Hematopoietic multipotent progenitor cell treated with erythropoietin and hydrocortisone succinate and interleukin-3 and kit ligand, for 17 days (in vitro differentiated cells): Measurements from ENCODE around the gene SNX1.
A peak's percentile ranks its signal among the peaks of the same experiment; 100 is the strongest.

Experiments
- DNase-seq: peaks from one replicate; pipeline ENCODE4 v3.0.0-alpha.2; 2015; ENCODE audit warnings: low spot score

Gene SNX1

DNA sequence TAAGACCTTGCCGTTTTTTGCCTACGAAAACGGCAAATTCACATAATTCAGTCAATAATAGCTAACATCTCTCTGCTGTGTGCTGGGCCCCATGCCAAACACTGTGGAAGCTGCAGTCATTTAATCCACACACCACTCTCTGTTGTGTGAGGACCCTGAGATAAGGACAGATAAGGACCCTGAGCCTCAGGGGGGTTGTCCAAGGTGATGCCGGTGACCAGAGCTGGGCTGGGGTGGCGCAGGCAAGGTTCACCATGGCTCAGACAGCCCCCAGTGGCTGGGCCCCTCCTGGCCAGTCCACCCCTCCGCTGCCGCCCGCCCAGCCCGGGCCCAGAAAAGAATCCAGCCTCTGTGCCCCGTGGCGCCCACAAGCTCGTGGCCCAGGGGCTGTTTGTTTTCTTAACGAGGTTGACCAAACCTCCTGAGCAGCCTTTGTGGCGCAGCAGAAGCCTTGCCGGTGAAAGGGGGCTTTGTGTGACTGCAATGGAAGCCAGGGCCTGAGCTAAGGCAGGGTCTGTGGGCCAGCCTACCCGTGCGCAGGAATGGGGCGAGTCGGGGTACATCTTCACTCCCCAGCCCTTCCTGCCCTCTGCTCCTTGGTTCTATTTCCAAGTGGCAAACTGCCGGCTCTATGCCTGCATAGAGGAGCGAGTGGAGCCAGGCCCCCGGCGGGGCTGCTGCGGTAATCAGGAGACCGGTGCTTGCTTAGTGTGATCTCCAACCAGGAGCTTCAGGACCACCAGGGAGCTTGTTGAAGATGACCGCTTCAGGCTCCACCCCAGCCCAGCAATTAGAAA is 51.3 kb downstream of the SNX1 start:
- no peak for DNase-seq

DNA sequence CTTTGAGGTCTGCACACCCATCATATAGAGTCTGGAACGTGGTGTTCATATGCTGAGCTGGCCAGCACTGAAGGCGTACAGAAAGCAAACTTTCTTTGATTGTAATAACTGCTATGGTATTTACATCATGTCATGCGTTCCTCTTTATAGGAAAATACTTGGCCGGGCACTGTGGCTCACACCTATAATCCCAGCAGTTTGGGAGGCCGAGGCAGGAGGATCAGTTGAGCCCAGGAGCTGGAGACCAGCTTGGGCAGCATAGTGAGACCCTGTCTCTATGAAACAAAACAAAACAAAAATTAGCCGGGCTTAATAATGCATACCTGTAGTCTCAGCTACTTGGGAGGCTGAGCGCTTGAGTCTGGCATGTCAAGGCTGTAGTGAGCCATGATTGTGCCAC is 52.4 kb downstream of the SNX1 start:
- no peak for DNase-seq

DNA sequence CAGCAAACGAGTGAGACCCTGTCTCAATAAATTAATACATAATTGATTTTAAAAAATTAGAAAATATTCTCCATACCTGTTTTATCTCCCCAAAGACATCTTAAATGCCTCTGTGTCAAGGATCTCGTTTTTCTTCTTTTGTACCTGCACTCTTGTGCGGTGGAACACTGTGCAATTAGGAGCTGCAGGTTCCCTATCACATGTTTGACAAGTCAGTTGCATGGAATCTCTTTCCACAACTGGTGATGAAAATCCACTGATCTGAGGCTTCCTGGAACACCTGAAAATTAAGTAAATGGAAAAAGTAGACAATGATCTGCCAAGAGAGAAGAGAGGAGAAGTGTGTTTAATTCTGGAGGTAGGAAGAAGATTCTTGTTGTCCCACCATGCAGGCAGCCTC is 52.8 kb downstream of the SNX1 start:
- no peak for DNase-seq

DNA sequence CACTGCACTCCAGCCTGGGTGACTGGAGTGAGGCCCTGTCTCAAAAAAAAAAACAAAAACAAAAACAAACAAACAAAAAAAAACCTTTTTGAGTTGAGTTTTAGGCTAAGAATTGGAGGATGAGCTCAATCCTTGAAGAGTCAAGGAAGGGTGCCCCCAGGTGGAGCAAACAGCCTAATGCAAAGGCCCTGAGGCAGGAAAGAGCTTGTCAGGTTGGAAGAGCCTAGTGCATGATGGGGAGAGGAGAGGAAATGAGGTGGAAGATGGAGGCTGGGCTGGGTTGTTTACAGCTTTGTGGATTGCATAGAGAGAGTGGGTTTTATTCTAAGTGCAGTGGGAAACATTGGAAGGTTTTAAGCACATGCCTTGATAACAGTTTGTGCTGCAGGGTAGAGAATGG is 53.6 kb downstream of the SNX1 start:
- DNase-seq: peak; percentile 76

DNA sequence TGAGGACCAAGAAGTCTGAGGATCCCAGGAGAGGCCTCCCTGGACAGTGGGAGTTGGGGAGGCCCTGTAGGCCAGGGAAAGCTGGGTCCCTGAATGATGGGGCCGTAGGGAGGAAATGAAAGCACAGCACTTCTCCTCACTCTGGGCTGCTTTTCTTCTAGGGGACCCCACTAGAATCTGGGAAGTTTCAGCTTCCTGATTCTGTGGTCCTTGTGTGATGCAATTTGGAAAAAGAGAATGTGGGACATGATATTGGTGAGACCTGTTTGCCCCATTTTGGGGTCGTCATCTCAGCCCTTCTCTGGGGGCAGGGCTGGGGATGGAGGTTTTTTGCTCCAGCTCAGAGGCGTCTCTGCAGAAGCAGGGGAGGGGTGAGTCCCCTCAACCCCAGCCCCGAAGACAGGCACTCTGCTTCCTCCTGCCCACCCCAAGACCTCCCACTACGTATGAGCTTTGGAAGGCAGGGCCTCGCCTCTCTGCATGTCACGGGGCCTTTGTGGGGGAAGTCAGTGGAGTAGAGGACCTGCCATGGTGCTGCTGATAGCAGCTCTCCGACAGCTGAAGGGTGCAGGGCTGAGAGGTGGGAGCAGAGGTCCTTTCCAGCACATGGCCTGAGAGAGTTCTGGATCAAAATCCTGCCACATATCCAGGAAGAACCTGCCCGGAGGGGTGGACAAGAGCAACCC is 54.3 kb downstream of the SNX1 start:
- no peak for DNase-seq

DNA sequence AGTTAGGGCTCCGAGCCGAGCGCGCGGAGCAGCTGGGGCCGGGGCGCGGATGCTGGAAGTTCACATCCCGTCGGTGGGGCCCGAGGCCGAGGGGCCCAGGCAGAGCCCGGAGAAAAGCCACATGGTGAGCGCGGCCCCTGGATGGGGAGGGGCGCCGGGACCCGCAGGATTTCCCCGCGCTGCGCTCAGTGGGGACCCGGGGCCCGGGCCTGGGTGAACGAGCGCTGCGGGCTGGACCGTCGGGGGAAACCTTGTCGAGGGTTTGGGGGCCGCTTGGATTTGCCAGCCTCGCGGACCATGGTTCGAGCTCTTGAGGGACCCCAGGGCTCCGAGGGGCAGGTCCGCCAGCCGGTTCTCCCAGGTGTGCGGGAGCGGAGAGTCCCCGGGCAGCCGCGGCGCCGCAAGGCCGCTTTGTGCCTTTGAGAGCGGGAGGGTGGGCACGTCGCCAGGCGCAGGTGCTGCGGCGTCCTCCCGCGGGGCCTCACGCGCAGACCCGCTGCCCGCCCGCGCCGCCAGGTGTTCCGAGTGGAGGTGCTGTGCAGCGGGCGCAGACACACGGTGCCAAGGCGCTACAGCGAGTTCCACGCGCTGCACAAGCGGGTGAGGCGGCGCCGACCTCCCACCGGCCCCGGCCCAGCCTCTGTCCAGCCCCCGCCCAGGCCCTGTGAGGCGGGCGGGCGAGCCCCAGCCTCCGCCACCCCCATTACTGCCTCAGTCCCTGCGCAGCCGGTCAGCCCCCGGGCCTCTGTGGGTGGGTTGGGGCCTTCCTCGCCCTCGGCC is 56.1 kb downstream of the SNX1 start, which contains the start of gene SNX22:
TSS of gene SNX22 (plus strand) at position 5 of the 780 bp plus-strand sequence. CDS start at position 50, 45 bp downstream.
- peak; percentile 61 for DNase-seq

DNA sequence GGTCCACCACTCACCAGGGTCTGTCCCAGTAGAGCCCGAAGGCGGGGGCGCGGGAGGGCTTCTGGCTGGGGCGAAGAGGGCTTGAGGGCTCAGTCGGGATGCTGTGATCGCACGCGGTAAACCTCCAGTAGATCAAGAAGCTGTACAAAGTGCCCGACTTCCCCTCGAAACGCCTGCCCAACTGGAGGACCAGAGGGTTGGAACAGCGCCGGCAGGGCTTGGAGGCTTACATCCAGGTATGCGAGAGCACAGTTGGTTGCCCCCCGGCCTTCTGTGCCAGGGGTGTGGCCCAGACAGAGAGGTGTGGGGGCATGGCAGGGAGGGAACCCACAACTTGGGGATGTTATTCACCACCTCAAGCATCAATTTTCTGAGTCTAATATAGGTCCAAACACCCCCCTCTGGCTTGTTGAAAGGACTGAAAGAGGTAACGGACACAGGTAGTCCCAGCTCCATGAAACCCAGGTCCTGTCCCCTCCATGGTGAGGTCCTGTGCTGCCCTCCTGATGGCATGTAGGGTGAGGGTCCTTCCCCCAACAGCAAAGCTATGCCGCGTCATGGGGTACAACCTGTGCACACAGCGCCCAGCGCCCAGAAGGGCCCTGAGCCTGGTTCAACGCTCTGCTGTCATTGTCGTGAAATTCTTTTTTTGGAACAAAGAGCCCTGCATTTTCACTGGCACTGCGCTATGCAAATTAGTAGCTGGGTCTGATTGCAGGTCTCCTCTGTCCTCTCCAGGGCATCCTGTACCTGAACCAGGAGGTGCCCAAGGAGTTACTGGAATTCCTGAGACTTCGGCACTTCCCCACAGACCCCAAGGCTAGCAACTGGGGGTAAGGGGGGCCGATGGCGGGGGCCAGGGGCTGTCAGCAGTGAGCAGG is 57.0 kb downstream of the SNX1 start:
- peak; percentile 41 for DNase-seq

DNA sequence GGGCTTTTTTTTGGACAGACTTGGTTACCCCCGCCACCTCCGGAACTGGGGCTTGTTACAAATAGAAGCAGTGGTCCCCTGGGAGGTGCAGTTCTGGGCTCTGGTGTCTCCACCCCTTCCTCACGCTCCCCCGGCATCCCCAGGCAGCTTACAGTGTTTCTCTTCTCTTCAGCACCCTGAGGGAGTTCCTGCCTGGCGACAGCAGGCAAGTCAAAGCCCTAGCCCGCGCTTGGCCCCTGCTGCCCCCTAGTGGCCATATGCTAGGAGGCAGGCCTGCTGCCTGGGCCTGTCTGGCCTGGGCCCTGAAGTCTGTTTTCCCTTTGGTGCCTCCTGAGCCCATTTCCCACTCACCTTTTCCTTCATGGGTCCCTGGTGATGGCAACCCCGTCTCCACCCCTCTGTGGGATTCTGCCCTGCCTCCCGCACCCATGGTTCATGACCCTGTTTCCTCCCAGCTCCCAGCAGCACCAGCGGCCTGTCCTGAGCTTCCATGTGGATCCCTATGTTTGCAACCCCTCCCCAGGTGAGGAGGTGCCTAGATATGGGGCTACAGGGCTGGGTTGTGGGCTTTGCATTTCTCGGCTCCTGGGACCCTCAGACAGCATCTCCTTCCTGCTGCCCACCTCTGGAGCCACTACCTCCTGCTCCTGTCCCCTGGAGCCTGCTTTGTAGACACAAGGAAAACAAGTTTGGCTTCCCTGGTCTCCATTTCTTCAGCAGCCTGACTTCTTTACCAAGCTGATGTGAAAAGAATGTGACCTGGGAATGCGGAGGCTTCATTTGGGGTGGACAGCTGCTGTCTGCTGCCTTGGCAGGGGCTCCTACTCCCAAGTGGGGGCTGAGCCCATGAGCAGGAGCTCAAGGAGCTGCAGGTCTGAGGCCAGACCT is 57.9 kb downstream of the SNX1 start:
- peak; percentile 92 for DNase-seq

DNA sequence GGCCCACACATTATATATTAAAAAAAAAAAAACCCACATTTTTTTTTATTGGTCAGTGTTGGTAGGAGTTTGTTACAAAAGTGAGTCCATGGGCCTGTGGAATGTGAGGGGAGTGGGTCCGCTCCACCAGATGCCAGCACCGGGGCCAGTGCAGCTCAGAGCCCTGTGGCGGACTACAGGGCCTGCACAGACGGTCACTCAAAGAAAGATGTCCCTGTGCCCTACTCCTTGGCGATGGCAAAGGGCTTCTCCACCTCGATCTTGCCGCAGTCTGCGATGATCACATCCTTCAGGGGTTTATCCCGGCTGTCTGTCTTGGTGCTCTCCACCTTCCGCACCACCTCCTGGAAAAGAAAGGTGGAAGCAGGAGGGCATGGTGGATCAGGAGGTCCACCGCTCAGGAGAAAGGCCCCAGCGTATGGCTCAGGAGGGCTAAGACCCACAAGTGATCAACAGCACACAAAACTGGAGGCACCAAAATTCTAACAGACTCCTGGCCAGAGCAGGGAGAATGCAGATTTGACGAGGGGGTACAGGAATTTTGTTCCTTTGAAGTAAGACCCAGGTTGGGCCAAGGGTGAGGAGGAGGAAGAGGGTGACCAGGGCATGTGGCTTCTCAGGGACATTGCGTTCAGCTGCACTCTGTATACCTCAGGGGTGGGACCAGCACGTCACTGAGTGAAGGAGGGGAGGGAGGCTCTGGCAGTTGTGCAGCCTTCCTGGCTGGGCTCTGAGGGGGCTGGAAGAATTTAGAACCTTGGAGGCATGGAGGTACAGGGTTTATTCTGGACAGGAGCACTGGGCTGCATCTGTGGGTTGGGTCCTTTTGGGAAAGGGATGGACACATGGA is 60.2 kb downstream of the SNX1 start:
- DNase-seq: no peak

DNA sequence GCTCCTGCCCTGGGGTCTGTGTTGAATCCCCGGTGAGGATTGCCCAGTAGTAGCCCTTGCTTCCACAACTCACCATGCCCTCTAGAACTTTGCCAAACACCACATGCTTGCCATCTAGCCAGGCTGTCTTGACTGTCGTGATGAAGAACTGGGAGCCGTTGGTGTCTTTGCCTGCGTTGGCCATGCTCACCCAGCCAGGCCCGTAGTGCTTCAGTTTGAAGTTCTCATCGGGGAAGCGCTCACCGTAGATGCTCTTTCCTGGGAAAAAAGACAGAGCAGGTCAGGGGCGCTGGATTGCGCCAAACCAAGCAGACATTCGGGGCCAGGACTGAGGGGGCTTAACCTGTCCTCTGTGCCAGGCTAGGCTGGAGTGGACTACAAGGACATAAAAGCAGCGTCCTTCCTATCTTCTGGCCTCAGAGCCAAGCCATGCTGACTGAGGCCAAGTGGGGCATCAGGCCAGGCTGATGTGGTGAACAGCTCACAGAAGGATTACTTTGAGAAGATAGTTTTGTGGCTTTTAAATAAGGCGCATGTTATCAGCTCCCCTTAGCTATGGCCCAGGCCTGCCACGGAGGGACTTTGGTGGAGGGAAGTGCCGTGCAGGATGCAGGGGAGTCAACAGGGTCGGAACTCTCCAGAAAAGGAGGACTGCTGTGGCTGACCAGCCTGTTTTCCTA is 61.0 kb downstream of the SNX1 start:
- DNase-seq: no peak

DNA sequence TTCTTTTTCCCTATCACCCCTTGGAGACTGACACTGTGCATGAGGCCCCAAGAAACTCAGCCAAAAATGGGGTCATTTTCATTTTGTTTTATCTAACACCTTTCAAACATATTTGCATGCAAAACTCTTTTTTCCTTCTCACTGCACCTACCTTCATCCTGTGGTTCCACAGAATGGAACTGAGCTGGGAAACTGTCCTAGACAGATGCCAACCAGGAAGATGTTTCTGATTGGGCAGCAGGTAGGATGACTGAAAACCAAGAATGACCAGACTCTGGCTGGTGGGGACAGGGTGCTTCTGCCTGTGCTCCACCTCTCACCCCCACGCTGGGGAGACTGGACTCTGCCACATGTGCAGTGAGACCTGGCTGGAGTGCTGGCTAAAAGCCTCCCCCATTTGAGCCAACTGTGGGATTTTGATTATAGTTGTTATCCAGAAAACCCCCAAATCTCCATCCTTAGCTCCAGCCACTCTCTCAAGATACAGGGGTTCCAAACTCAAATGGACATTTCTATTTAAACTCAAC is 61.9 kb downstream of the SNX1 start:
- DNase-seq: no peak

DNA sequence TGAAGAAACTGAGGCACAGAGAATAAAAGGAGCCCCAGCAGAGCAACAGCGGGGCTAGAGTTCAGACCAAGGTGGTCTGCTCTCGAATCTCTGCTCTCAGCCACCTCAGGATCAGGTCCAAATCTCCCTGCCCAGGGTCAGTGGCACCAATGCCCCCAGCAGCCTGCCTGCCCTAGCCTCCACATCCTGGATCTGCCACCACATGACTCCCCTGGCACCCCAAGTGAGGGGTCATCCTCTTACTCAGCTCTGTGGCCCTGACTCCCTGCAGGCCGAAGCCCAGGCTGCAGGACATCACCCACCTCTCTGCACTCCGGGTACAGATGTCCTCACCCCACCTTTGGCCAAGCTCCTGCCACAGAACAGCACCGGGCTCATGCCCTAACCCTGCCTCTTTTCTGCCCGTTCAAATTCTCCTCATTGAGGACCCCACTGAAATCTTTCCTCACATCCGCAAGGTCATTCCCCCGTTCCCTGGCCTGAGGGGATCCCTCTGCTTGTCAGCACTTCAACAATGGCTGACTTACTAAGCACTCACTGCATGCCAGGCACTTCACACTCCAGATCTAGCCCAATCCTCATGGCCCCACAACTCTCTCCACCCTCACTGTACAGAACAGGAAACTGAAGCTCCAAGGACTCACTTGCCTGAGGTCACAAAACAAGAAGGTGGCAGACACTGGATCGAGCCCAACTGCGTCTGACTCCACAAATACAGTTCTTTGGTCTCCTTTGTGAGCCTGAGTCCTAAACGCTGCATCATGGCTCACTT is 62.8 kb downstream of the SNX1 start:
- no peak for DNase-seq

DNA sequence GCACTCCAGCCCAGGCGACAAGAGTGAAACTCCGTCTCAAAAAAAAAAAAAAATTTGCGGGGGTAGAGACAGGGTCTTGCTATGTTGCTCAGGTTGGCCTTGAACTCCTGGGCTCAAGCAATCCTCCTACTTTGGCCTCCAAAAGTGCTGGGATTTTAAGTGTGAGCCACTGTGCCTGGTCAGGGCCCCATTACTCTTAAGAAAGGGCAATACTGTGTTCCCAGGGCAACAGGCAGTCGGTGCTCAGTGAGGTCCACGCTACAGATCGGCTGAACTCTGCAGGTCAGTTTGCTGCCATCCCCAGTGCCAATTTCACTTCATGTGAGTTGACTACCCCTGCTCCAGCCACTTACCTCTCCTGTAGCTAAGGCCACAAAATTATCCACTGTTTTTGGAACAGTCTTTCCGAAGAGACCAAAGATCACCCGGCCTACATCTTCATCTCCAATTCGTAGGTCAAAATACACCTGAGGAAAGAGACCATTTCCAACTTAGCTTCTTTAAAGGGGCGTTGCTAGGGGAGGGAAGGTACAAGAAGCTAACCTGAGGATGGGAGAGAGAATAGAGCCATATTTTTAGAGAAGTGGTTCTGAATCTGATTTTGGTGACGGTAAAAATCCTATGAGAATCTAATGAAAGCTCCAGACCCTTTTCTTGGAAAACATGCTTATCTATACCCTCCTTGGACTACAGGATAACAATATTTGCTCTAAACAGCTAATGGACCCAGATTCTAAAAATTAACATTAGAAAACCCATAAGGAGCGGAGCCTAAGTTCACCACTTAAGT is 66.1 kb downstream of the SNX1 start:
- no peak for DNase-seq

DNA sequence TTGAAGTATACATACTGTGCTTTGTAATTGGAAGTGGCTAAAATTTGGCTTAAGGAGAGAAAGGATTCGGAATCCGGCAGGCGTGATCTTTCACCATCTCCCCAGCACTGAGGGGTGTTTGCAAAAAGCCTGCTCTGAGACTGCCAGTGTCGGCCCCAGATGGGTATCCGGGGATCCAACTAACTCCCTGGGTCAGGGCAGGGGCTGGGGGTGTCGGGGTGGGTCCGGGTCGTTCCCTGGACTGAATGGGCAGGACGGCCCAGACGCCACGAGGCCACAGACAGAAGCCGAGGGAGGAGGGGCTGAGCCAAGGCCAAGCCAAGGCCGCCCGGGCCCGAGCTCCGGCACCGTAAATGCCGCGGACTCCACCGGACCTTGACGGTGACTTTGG is 66.7 kb downstream of the SNX1 start:
- no peak for DNase-seq

DNA sequence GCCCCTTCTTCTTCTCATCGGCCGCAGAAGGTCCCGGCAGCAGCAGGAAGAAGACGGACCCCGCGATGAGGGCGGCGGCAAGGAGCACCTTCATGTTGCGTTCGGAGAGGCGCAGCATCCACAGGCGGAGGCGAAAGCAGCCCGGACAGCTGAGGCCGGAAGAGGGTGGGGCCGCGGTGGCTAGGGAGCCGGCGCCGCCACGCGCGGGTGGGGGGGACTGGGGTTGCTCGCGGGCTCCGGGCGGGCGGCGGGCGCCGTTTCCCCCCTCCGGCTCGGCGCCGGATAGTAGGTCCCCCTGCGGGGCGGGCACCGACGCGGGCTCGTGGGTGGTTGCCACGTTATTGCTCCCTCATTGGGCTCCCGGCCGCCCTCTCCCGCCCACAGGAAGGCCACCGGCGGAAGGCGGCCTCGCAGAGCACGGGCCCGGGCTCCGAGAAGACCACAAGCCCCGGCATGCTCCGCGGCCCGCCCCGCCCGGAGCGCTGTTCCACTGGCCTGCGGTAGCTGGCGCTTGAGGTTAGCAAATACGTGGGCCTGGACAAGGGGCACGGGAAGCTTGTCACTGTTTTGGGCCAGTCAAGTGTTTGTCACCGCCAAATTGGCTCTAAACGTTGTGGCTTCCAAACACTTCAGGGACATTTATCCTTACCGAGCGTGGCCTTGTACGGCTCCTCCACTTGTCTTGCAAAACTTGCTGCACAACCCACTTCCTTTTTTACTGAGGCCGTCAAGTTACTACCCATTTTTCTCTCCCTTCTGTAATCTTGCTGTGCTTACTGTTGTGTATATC is 67.3 kb downstream of the SNX1 start, which contains the start of gene PPIB:
TSS of gene PPIB (minus strand) at position 154 of the 790 bp plus-strand sequence. CDS start at position 118, 36 bp downstream.
- peak; percentile 97 for DNase-seq

DNA sequence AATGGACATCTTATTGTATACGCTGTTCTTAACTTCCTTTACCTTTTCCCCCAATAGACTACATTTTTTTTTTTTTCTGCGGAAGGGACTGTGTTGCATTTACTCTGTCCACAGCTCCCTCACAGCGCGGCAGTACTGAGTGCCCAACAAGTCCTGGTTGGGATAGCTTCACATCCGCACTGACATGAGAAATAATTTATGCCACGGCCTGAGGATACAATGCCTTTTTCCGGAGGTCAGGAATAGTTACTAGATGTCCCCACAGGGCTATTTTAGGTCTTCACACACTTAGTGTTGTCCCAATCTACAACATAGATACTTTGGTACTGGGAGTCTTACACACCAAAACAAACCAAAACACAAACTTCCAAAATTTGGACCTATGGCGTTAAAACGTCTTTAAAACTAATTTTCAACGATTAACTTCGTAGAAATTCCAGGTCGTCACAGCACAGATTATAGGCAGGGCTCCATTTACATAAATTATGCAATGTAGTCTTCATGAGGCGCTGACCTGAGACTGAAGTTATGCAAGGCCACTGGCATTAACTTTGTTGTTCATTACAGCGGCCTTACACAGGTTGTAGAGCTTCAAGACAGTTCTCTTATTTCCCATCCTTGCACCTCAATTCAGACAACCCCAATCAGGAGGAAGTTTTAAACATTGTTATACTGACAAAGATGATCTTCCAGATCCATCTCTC is 68.0 kb downstream of the SNX1 start:
- DNase-seq: no peak
